Measurements from ENCODE around the gene KLHL29. TPM values are rescaled to one million over a fixed set of nuclear protein-coding genes. Genes with fewer than 3 reads are reported as not detected.

Gene KLHL29
- total RNA-seq, 2 donors from 2014 or later = 2.9 to 4.6 TPM

- intact Hi-C loops (cut with DNase I, micrococcal nuclease) = no loop called here
- peak; percentile 37 to 52 for DNase-seq
- peak; percentile 94 for ATAC-seq
These were observed 128.4 kb downstream of the KLHL29 start for GRCh38 chr2:23513245-23513871.

GRCh38 chr2:23513872-23514793, 129.2 kb downstream of the KLHL29 start:
- intact Hi-C loops (cut with DNase I, micrococcal nuclease) = no loop called here
- DNase-seq = no peak
- peak; percentile 22 for ATAC-seq

- ATAC-seq = no peak
- intact Hi-C loops (cut with DNase I, micrococcal nuclease) = no loop called here
- no peak for DNase-seq
These were observed 131.7 kb downstream of the KLHL29 start for GRCh38 chr2:23516520-23517256.

- intact Hi-C loops (cut with DNase I, micrococcal nuclease) = no loop called here
- ATAC-seq = no peak
- DNase-seq = no peak
These were observed 133.7 kb downstream of the KLHL29 start for GRCh38 chr2:23518481-23519333.

GRCh38 chr2:23519334-23519651, 134.3 kb downstream of the KLHL29 start:
- DNase-seq = no peak
- intact Hi-C loops (cut with DNase I, micrococcal nuclease) = no loop called here
- ATAC-seq = no peak

GRCh38 chr2:23520256-23520655, 135.3 kb downstream of the KLHL29 start:
- no peak for ATAC-seq
- no peak for DNase-seq
- intact Hi-C loops (cut with DNase I, micrococcal nuclease) = no loop called here

- DNase-seq = no peak
- ATAC-seq = no peak
- intact Hi-C loops (cut with DNase I, micrococcal nuclease) = no loop called here
These were observed 136.1 kb downstream of the KLHL29 start for GRCh38 chr2:23521060-23521459.

GRCh38 chr2:23522726-23523372, 137.9 kb downstream of the KLHL29 start:
- ATAC-seq (no peak), DNase-seq (no peak)
- intact Hi-C loops (cut with DNase I, micrococcal nuclease) = no loop called here

GRCh38 chr2:23523373-23524260, 138.6 kb downstream of the KLHL29 start:
- ATAC-seq = no peak
- peak; percentile 21 to 63 for DNase-seq
- intact Hi-C loops (cut with DNase I, micrococcal nuclease) = no loop called here

- intact Hi-C loops (cut with DNase I, micrococcal nuclease) = no loop called here
- ATAC-seq (no peak), DNase-seq (peak in 1 of 2 donors; percentile 43)
These were observed 139.3 kb downstream of the KLHL29 start for GRCh38 chr2:23524261-23524706.

GRCh38 chr2:23525137-23525765, 140.3 kb downstream of the KLHL29 start:
- no peak for DNase-seq
- ATAC-seq = no peak
- intact Hi-C loops (cut with DNase I, micrococcal nuclease) = no loop called here

- ATAC-seq (no peak), DNase-seq (no peak)
- intact Hi-C loops (cut with DNase I, micrococcal nuclease) = no loop called here
These were observed 141.1 kb downstream of the KLHL29 start for GRCh38 chr2:23526114-23526513.

GRCh38 chr2:23526835-23527790, 142.1 kb downstream of the KLHL29 start:
- ATAC-seq (no peak), DNase-seq (no peak)
- intact Hi-C loops (cut with DNase I, micrococcal nuclease) = no loop called here

GRCh38 chr2:23528171-23528570, 143.2 kb downstream of the KLHL29 start:
- ATAC-seq (no peak), DNase-seq (no peak)
- intact Hi-C loops (cut with DNase I, micrococcal nuclease) = no loop called here

- intact Hi-C loops (cut with DNase I, micrococcal nuclease) = no loop called here
- DNase-seq (no peak), ATAC-seq (no peak)
These were observed 143.7 kb downstream of the KLHL29 start for GRCh38 chr2:23528690-23529089.

GRCh38 chr2:23529659-23530058, 144.7 kb downstream of the KLHL29 start:
- intact Hi-C loops (cut with DNase I, micrococcal nuclease) = no loop called here
- ATAC-seq = no peak
- DNase-seq = no peak

Measured in left colon (tissue), 2 donors.